SK-N-SH (cell line): ENCODE data around the gene PPP6R2. TPM values are rescaled to one million over a fixed set of nuclear protein-coding genes. Genes with fewer than 3 reads are reported as not detected.

Experiments used
- CTCF ChIA-PET: fragments of 300-600, 350-600 bp; formaldehyde crosslinking; extraction: SDS; loops from one replicate; lab custom pipeline; 2021; lab: Yijun Ruan, JAX
- POLR2A ChIA-PET: fragments of 350-600 bp; sonication (Branson Sonifier 250); formaldehyde crosslinking; extraction: SDS; loops from one replicate; lab custom pipeline; 2020; ENCODE audit warnings: antibody characterized with exemption, inconsistent platforms; lab: Yijun Ruan, JAX
- DNase-seq: peaks from one replicate; pipeline ENCODE4 v3.0.0; 2012
- H2AFZ ChIP-seq: fragments of 200-600 bp; sonication (generic); 2 replicates; pipeline ENCODE4 v1.8.1; 2016; ENCODE audit warnings: antibody characterized with exemption, mild to moderate bottlenecking, low read depth
- H3F3A ChIP-seq: fragments of 200-600 bp; sonication (generic); replicated peaks from 2 replicates; pipeline ENCODE3; 2016; ENCODE audit warnings: antibody characterized with exemption, mild to moderate bottlenecking; ENCODE audit not compliant: insufficient read depth
- H3K27ac ChIP-seq, 2 experiments: fragments of 200-500 bp in 1 of 2; fragments of 200-600 bp in 1 of 2; sonication (Bioruptor generic) in 1 of 2; sonication (generic), shearing (Covaris generic) in 1 of 2; 2 replicates each; pipeline versions ENCODE4 v1.5.1 to v1.6.1; 2014 to 2016; ENCODE audit warnings: low read depth in 2 of 2, inconsistent platforms in 1 of 2, low read length in 1 of 2, mild to moderate bottlenecking in 1 of 2, mixed read lengths in 1 of 2
- H3K27me3 ChIP-seq: fragments of 200-600 bp; sonication (generic), shearing (Covaris generic); 2 replicates; pipeline ENCODE4 v1.6.1; 2016; ENCODE audit warnings: mixed run types; ENCODE audit not compliant: insufficient read depth
- H3K36me3 ChIP-seq, 2 experiments: fragments of 200-500 bp in 1 of 2; fragments of 200-600 bp in 1 of 2; sonication (Bioruptor generic) in 1 of 2; sonication (generic) in 1 of 2; replicated peaks in 1 of 2; 2 replicates each; pipeline versions ENCODE3 to v1.5.1; 2014 to 2016; ENCODE audit warnings: low read length in 1 of 2, mild to moderate bottlenecking in 1 of 2; ENCODE audit not compliant: insufficient read depth in 2 of 2, control insufficient read depth in 1 of 2
- H3K4me1 ChIP-seq, 2 experiments: fragments of 200-500 bp in 1 of 2; fragments of 200-600 bp in 1 of 2; sonication (Bioruptor generic) in 1 of 2; sonication (generic), shearing (Covaris generic) in 1 of 2; 2 replicates each; pipeline versions ENCODE4 v1.5.1 to v1.6.1; 2014 to 2016; ENCODE audit warnings: low read depth in 1 of 2, low read length in 1 of 2, mixed run types in 1 of 2; ENCODE audit not compliant: insufficient read depth in 2 of 2, control insufficient read depth in 1 of 2
- H3K4me2 ChIP-seq: fragments of 200-600 bp; sonication (generic), shearing (Covaris generic); 2 replicates; pipeline ENCODE4 v1.6.1; 2017; ENCODE audit warnings: mixed run types
- H3K4me3 ChIP-seq, 2 experiments: fragments of 200-500 bp in 1 of 2; fragments of 200-600 bp in 1 of 2; sonication (Bioruptor generic) in 1 of 2; sonication (generic), shearing (Covaris generic) in 1 of 2; 2 replicates each; pipeline versions ENCODE4 v1.5.1 to v1.8.1; 2014 to 2016; ENCODE audit warnings: low read depth in 2 of 2, inconsistent platforms in 1 of 2, low read length in 1 of 2, mild to moderate bottlenecking in 1 of 2, mixed read lengths in 1 of 2, moderate library complexity in 1 of 2
- H3K79me2 ChIP-seq: fragments of 200-600 bp; sonication (generic); 2 replicates; pipeline ENCODE4 v1.8.1; 2017; ENCODE audit warnings: mild to moderate bottlenecking; ENCODE audit not compliant: insufficient read depth
- H3K9ac ChIP-seq: fragments of 200-600 bp; sonication (generic); 2 replicates; pipeline ENCODE4 v1.6.1; 2017; ENCODE audit warnings: mixed run types
- H3K9me2 ChIP-seq: fragments of 200-600 bp; sonication (generic); 2 replicates; pipeline ENCODE4 v1.6.1; 2017; ENCODE audit warnings: mixed run types
- H3K9me3 ChIP-seq: fragments of 200-600 bp; sonication (generic); 2 replicates; pipeline ENCODE4 v1.6.1; 2017; ENCODE audit warnings: mixed run types, mild to moderate bottlenecking, moderate library complexity
- H4K20me1 ChIP-seq: fragments of 200-600 bp; sonication (generic); 2 replicates; pipeline ENCODE4 v1.6.1; 2017; ENCODE audit warnings: mild to moderate bottlenecking, mixed run types; ENCODE audit not compliant: insufficient read depth
- CHD2 ChIP-seq: fragments of 150-350 bp; IDR thresholded peaks from 2 replicates; pipeline ENCODE4 v1.6.1; 2018; ENCODE audit warnings: low read length; ENCODE audit not compliant: partially characterized antibody
- ELF1 ChIP-seq: IDR thresholded peaks from 2 replicates; pipeline ENCODE4 v1.4.0; 2012
- EZH2phosphoT487 ChIP-seq: fragments of 200-600 bp; sonication (generic); IDR thresholded peaks from 2 replicates; pipeline ENCODE4 v1.6.1; 2017; ENCODE audit warnings: low read depth, mixed run types, mild to moderate bottlenecking, antibody characterized with exemption, moderate library complexity, borderline replicate concordance
- MEF2A ChIP-seq: IDR thresholded peaks from 2 replicates; pipeline ENCODE4 v1.4.0; 2012; ENCODE audit warnings: low read depth, borderline replicate concordance
- NRF1 ChIP-seq: IDR thresholded peaks from 2 replicates; pipeline ENCODE4 v1.6.1; 2012; ENCODE audit warnings: low read depth, mild to moderate bottlenecking, low read length
- PBX3 ChIP-seq: IDR thresholded peaks from 2 replicates; pipeline ENCODE4; 2012
- RCOR1 ChIP-seq: fragments of 150-350 bp; IDR thresholded peaks from 2 replicates; pipeline ENCODE4 v1.6.1; 2017; ENCODE audit warnings: antibody characterized with exemption, low read length
- RFX5 ChIP-seq: IDR thresholded peaks from 2 replicates; pipeline ENCODE4 v1.6.1; 2012; ENCODE audit warnings: mild to moderate bottlenecking, improper control_type of control experiment, low read length
- SMC3 ChIP-seq: IDR thresholded peaks from 2 replicates; pipeline ENCODE4 v1.6.1; 2012; ENCODE audit warnings: low read depth, low read length, improper control_type of control experiment
- TAF1 ChIP-seq: IDR thresholded peaks from 2 replicates; pipeline ENCODE4 v1.6.1; 2012; ENCODE audit warnings: low read depth, mild to moderate bottlenecking, low read length, moderate library complexity, borderline replicate concordance
- TEAD4 ChIP-seq: IDR thresholded peaks from 2 replicates; pipeline ENCODE4 v1.4.0; 2012; ENCODE audit warnings: mild to moderate bottlenecking, borderline replicate concordance; ENCODE audit not compliant: insufficient read depth
- ZBTB33 ChIP-seq: IDR thresholded peaks from 2 replicates; pipeline ENCODE4 v1.4.0; 2012; ENCODE audit warnings: low read depth, borderline replicate concordance
- WGBS: methylation state at CpG from one replicate; pipeline ENCODE4 v1.1.6; 2017; ENCODE audit warnings: low lambda C conversion rate; 5-methylcytosine and 5-hydroxymethylcytosine counted together
- polyA plus RNA-seq, 3 experiments: library from polyadenylated mRNA; depleted of rRNA; stranded (reverse); fragments of >200 nt; gene quantifications; 2 replicates each; pipeline ENCODE4 v1.2.3, GENCODE V29; 2012
- TF ChIP-seq, protein P1 (sequence below): fragments of 150-350 bp; IDR thresholded peaks from 2 replicates; pipeline ENCODE4 v1.6.1; 2017; ENCODE audit warnings: antibody characterized with exemption, low read length, low read depth, borderline replicate concordance
- TF ChIP-seq, protein P2 (sequence below): IDR thresholded peaks from 2 replicates; pipeline ENCODE4 v1.6.1; 2012; ENCODE audit warnings: mild to moderate bottlenecking, low read depth, low read length, moderate library complexity

The PPP6R2 gene
- polyA plus RNA-seq, 1 of the 3 experiments (the other 2 are of a cell fraction), result 45.7 TPM

GRCh38 chr22:50447576-50448551, 104.7 kb downstream of the PPP6R2 start:
- DNase-seq, result no peak
- H3F3A ChIP-seq, result peaks cover 21% of the 10 kb centered on the region
- WGBS, result 93% methylated on average over 5 of the region's 27 CpGs
- no peak overlapping the region for H3K4me3 ChIP-seq
- TF ChIP-seq RFX5 (no peak), ELF1 (no peak), TAF1 (no peak), TEAD4 (no peak), RCOR1 (no peak), NRF1 (no peak), CHD2 (no peak), SMC3 (no peak), ZBTB33 (no peak), PBX3 (no peak), MEF2A (no peak), EZH2phosphoT487 (no peak)
- TF ChIP-seq, protein P1, sequence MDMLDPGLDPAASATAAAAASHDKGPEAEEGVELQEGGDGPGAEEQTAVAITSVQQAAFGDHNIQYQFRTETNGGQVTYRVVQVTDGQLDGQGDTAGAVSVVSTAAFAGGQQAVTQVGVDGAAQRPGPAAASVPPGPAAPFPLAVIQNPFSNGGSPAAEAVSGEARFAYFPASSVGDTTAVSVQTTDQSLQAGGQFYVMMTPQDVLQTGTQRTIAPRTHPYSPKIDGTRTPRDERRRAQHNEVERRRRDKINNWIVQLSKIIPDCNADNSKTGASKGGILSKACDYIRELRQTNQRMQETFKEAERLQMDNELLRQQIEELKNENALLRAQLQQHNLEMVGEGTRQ, result no peak
- TF ChIP-seq, protein P2, sequence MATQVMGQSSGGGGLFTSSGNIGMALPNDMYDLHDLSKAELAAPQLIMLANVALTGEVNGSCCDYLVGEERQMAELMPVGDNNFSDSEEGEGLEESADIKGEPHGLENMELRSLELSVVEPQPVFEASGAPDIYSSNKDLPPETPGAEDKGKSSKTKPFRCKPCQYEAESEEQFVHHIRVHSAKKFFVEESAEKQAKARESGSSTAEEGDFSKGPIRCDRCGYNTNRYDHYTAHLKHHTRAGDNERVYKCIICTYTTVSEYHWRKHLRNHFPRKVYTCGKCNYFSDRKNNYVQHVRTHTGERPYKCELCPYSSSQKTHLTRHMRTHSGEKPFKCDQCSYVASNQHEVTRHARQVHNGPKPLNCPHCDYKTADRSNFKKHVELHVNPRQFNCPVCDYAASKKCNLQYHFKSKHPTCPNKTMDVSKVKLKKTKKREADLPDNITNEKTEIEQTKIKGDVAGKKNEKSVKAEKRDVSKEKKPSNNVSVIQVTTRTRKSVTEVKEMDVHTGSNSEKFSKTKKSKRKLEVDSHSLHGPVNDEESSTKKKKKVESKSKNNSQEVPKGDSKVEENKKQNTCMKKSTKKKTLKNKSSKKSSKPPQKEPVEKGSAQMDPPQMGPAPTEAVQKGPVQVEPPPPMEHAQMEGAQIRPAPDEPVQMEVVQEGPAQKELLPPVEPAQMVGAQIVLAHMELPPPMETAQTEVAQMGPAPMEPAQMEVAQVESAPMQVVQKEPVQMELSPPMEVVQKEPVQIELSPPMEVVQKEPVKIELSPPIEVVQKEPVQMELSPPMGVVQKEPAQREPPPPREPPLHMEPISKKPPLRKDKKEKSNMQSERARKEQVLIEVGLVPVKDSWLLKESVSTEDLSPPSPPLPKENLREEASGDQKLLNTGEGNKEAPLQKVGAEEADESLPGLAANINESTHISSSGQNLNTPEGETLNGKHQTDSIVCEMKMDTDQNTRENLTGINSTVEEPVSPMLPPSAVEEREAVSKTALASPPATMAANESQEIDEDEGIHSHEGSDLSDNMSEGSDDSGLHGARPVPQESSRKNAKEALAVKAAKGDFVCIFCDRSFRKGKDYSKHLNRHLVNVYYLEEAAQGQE, result no peak
- no peaks in the 10 kb centered on the region for H3K27me3 ChIP-seq
- no peak overlapping the region for H3K9ac ChIP-seq
- peaks cover 5 to 9% of the 10 kb centered on the region in 2 experiments; a peak in 1 of 4 replicates for H3K4me1 ChIP-seq
- H2AFZ ChIP-seq, result no peak overlapping the region
- H3K27ac ChIP-seq, result no peak overlapping the region
- H3K4me2 ChIP-seq, result no peak overlapping the region
- peaks cover 27 to 38% of the 10 kb centered on the region in 2 experiments for H3K36me3 ChIP-seq
- H4K20me1 ChIP-seq, result peaks cover 10% of the 10 kb centered on the region; the same call in 1 of the 2 replicates
- no peaks in the 10 kb centered on the region for H3K9me3 ChIP-seq
- POLR2A ChIA-PET, result interaction anchor here (0.6 kb wide), 1 partner anchor 12 kb away, joined by 3 read pairs; no protein-coding TSS in a partner anchor
- no peaks in the 10 kb centered on the region for H3K9me2 ChIP-seq
- peaks cover 2% of the 10 kb centered on the region; the same call in 1 of the 2 replicates for H3K79me2 ChIP-seq
- CTCF ChIA-PET, result interaction anchor here (1.0 kb wide), 1 partner anchor 52 kb away, joined by 3 read pairs; no protein-coding TSS in a partner anchor
